ENCODE data around the gene CTRB1.
"Not testable (repeated sequence)": the region's sequence is repeated elsewhere in the genome, so short reads cannot be mapped to it uniquely, and the experiment has no call there.

Gene CTRB1

DNA sequence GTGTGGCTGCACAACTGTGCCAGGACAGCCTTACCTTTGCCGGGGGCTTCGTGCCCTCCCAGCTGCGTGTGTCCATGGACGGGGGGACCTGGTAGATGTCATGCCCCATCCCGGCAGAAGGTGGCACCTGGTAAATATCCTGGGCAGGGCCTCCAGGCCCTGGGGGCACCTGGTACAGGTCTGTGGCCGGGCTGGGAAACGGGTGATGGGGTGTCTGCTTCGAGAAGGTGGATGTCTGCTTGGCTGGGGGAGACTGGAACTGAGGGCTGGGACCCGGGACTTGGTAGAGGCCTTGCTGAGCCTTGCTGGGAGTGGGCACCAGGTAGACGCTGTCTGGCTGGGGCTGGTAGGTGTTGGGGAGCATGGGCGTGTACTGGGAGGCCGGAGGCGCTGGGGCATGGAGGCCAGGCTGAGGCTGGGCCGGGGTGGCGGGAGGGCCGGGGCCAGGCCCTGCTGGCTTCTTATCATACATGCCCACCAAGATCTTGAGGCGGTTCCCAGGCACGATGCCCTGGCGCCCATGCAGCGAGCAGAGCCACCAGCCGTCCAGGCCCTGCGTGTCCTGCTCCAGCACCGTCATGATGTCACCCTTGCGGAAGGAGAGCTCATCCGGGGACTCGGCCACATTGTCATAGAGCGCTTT lies 23.8 kb downstream of the CTRB1 start:
- DNase-seq = not testable (repeated sequence)

DNA sequence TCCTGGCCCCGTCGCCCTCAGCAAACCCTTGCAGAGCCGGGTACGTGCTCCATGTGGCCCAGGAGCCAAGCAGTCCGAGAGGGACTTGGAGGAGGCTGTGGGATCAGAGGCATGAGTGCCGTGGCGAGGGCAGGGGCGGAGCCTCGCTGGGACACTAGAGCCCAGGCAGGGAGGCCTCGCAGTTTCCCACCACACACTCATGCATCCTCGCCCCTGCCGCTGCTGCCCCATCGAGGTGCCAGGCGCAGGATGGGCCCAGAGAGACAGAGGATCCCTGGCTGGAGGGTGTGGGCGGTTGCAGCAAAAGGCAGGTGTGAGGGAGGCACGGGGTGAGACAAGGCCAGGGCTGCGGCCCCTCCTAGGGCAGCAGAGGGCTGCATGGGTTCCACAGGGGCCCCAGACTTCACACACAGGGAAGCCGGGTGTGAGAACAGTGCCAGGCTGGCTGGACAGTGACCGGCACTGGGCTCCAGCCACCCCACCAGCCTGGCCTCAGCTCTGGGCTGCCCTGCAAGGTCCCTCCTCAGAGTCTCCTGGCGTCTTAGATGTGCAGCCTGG lies 25.0 kb downstream of the CTRB1 start:
- DNase-seq = no peak

DNA sequence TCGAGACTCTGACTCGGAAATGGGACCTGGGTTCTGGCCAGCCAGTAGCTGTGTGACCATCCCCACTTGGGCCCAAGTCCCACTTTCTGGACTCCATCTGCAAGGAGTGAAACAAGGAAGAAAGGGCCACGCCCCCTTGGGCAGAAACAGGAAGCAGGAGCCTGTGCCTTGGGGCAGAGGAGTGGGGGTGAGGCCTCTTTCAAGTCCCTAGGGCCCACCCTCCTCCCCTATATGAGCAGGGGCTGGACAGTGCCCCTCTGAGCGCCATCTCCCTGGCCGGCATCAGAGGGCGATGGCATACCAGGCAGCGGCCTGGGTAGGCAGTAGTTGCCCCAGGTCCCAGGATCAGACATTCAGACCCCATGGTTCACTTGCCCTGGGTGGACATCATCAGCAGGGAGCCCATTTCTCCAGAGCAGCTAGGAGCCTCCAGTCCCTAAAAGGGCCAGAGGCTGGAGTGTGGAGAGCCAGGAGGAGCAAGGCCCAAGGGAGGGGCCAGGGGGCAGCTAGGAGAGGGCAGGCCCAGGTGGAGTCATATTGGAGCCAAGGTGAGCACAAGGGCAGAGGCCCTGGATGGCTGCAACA lies 25.5 kb downstream of the CTRB1 start:
- no peak for DNase-seq

DNA sequence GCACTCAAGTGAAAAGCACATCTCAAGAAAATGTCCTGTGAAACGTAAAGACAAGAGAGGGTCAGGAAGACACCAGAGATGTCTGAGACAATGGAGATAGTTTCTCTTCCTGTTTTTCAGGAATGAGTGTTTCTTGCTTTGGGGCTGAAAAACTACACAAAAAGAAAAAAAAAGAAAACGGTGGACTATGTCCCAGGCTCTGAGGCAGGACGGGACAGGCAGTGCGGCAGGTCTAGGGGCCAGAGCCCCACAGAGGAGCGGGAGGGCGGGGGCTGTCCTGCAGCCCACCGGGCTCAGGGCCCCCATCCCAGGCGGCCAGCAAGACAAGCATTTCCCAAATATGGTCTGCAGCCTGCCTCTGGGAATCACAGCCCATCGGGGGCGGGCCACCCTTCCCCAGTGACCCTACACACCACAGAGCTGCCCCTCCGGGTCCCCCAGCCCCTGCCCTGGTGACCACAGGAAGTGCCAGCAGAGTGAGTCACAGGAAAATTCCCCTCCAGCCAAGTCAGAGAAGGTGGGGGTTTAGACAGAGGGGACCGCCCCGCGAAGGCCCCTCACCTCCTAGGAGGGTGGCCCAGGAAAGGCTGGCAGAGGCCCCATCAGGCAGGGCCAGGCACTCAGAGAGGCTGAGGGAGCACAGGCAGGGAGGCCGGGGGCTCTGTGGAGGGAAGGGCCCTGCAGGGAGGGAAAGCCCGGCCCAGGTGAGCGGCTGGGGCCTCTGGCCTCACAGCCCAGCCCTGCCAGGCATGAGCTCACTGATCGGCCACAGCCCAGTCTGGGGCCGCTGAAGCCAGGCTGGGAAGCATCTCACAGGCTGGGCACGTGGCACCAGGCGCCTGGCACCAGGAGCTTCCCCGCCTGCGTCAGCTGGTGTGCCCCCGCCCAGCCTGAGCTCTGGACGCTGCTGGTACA lies 26.3 kb downstream of the CTRB1 start:
- no peak for DNase-seq

DNA sequence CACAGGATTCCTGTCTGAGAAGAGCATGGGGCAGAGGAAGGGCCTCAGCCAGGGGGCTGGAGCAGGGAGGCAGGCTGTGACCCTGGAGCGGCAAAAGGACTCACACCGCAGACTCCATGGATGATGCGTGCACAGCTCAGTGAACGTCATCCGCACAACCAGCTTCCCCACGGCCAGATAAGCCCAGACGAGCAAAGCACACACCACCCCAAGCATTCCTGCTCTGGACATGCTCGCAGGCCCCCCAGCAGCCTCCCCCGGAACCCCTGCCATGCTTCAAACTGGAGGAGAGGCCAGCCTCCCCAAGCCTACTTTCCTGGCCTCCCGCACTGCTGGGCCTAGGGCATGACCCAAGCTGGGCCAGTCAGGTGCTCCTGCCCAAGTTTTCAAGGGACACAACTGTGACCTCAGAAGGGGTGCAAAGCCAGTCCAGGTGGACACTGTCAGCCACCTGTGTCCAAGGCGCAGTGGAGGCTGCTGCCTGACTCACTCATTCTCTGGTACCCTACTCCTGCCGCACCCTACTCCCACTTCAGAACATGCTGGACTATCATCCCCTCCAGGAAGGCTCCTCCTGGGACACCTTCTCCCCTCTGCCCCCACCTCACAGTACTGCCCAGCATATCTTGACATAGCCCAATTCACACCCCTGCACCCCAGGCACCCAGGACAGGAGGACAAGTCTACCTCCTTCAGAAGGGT lies 27.9 kb downstream of the CTRB1 start:
- no peak for DNase-seq

DNA sequence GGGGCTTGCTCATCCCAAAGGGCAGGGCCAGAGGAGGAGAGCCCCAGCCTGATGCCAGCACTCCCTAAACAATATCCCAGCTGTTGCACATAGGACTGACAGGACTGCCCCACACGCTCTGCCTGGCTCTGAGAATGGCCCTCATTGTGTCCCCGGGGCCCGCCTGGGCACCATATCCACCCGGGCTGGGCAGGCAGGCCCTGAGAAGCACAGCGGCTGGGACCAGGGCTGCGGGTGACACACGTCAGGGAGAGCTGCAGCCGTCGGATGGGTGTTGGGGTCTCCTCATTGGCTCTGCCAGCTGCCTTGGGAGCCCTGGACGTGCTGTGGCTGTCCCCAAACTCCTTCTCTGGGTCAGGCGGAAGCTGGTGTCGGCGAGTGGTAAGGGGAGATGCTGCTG lies 28.5 kb downstream of the CTRB1 start:
- no peak for DNase-seq

DNA sequence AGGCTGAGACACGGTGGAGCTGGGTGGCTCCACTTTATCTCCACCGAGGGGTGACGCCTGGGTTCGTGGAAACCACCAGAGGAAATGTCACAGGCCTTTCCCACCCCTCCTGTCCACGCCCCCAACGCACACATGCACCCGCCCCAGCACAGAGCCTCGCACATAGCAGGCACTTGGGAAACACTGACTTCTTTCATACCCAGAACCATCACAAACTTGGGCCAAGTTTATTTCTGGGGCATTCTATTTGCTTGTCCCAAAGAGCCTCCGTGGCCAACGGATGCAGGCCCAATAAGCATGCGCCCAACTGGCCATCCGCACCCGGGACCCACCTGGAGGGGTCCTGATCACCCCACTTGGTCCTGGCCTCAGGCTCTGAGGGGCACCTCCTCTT lies 29.4 kb downstream of the CTRB1 start:
- DNase-seq = no peak

DNA sequence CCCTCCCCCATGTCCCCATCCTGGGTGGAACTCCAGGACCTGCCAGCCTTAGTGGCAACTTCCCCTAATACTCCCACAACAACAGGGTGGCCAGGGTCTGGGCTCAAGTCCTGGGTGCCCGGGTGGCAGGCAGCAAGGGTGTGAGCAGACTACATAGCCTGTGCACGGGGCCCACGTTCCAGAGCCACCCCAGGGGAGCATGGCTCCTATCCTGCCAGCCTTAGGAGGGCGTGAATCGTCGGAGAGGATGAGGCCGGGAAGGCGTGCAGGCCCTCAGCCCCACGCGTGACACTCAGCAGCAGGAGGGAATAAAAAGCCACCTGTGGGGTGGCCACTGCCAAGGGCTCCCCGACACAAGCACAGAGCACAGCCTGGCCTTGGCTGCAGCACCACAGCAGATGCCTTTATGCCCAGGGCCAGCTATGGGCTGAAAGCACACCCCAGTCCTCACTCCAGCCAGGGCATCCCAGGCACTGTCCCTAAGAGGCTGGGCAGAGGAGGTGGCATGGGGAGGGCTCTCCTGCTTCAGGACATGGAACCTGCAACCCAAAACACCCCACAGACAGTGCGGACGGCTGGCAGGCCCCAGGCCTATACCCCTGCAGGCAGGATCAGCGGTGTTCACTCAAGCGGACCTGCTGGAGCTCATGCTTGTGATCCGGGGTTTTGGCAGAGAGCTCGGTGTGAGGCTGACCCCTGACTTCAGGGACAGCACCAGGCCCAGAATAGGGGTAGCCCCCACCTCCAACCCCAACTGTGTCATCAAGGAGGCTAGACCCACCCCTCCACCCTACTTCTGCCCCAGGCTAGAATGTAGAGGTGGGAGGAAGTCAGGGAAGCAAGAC lies 30.0 kb downstream of the CTRB1 start:
- DNase-seq = no peak

DNA sequence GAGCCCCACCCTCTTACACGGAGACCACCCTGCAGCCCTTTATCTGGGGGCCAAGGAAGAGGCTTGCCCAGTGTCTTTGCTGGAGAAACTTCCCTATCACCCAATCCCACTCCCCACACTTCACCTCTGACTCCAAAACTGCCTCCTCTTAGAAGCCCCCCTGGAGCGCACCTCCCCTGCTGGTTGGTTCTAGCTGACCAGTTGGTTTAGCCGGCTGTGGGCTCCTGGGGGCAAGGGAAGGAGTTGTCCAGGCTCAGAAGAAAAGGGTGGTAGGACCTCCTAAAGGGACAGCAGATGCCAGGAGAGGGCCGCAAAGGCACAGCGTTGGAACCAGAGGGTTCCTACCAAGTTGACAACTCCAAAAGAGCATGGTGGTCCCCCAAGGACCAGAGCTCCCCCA lies 30.7 kb downstream of the CTRB1 start:
- no peak for DNase-seq

DNA sequence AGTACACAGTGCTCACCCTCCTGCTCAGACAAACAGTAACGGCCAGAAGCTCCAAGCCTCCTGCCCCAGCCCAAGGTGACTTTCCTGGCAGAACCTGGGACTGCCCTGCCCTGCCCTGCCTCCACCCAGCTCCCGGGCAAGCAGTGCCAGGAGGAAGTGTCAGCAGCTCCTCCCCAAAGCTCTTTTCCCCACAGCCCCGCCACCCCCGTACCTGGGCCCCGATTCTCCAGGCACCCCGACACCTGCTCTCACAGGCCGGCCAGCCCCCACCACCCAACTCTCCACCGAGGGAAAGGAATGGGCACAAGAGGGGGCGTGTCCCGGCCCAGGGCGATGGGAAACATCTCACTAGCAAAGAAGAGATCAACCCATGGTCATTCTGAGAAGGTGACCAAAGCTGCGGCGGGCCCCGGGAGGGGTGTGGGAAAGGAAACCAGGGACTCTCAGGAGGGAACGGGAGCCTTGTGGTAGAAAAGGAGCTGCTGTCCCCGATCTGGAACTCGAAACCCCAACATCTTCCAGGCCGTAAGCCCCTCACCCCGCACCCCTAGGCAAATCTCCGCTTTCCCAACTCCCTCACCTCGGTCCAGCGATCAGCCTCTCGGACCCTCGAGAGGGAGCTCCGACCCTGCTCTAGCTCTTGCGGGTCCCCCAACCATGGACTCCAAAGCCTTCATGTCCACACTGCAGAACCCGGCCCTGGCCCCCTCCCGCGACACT lies 31.5 kb downstream of the CTRB1 start:
- no peak for DNase-seq

DNA sequence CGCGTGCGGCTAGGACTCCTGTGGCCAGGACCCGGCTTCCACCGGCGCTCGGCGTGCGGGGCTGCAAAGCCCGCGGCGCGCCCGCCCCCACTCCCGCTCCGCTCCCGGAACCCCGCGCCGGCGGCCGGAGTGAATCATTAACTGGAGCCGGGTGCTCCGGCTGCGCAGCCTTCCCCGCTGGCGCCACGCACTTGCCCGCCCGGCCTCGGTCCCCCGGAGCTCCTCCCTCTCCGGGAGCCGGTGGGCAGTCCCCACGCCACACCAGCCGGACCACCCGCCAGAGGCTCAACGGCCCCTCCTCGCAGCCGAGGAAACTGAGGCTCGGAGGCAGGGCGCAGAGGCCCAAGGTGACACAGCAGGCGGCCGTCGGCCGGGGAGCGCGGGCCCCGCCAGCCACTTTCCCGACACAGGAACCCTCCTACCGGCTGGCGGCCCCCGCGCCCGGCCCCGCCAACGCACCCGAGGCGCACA lies 32.1 kb downstream of the CTRB1 start:
- DNase-seq = no peak

DNA sequence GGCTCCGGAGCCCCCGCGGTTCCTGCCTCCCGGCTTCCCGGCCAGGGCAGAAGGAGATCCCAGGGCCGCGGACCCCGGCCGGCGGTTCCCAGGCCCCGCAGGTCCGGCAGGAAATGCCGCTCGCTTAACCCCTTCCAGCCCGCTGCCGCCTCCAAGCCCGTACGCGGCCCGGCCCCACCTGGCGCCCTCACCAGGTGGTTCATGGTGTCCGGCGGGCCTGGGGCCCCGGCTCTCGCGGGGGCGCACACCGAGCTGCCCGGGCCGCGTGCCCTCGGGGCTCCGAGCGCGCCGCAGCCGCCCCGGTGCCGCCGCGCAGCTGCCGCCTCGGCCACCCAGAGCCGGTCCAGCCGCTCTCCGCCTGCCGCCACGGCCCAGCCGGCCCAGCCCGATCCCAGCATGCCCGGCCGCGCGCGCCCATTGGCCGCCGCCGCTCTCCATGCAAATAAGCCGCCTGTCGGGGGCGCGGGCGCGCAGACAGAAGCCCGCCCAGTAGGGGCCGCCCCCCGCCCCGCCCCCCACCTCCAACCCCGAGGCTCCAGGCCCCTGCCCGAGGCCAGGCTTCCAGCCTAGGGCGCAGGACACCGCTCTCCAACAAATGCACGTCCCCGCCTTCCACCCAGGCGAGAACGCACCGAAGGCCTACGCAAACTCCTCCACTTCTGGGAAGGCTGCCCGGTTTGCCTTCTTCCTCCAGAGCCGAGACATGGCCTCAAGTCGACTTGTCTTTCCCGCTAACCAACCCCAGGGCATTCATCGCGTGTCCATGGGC lies 32.7 kb downstream of the CTRB1 start, which contains the start of gene BCAR1:
TSS of gene BCAR1 (minus strand) at position 345 of the 769 bp plus-strand sequence. CDS start at position 203, 142 bp downstream.
- no peak for DNase-seq

DNA sequence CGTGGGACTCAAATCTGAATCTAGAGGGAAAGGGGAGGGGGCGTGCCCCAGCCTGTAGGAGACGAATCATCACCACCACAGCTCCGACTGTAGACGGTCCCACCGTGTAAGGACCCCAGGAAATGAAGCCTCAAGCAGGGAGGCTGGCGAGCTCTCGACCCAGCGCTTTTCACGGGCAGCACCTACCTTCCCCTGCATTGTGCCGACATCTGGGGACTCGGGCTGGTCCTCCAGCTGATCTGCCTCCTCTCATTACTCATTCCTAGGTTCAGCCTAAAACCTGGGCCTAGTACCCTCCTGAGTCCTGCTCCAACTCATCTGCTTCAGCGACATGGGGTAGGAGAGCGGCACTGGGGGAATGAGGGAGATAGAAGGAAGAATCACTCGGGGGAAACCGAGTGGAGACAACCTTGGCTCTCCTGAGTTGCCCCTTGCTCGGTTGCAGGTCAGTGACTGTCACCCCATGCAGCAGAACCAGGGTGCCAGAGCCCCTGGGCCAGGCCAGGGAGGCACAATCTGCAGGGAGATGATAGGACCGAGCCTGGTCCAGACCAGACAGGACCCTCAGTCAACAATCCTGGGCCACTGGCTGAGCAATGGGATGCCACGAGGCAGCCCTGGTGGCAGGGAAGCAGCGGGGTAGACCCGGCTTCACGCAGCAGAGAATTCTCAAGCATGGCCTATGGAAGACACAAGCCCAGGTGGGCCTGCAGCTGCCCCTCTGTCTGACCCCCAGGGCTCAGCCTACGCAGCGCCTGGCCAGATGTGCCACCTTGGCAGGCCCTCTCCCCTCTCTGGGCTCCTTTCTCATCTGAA lies 33.5 kb downstream of the CTRB1 start:
- no peak for DNase-seq

DNA sequence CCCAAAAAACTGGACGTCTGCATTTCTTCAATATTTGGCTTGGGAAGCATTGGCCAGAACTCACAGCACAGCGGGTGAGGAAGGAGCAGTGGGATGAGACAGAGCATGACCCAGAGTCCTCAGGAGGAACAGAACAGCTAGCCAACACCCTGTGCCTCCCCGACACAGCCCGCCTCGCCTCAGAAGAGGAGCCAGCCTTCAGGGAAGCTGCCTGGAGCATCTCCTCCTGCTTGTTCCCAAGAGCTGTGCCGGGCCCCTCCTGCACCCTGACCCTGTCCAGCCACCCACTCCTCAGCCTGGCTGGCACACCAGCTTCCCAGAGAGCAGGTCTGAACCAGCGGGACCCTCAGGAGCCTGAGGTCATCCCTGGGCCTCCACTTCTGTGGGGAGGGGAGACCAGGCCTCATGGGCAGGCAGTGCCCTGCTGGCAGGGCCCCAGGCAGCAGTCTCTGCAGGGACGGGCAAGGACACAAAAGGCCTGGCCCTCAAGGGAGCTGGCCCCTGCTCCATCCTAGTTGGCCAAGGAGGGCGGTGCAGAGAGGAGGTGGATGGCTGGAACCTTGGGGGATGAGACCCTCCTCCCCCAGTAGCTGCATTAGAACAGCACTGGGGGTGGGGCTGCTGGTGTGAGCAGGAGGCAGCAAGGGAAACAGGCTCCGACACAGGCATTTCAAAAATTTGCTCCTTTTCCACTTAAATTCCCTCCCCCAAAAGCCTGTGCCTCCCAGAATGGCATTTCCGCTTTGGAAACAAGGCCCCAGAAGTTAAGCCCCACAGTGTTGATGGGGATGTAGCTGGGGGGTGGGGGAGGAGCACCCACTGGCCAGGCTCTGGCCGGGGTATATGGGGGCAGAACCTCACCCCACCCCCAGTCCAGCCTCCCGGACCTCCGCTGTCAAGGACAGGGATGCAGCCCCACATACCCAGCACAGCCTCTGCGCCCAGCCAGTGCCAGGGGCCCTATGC lies 34.4 kb downstream of the CTRB1 start:
- DNase-seq = no peak

DNA sequence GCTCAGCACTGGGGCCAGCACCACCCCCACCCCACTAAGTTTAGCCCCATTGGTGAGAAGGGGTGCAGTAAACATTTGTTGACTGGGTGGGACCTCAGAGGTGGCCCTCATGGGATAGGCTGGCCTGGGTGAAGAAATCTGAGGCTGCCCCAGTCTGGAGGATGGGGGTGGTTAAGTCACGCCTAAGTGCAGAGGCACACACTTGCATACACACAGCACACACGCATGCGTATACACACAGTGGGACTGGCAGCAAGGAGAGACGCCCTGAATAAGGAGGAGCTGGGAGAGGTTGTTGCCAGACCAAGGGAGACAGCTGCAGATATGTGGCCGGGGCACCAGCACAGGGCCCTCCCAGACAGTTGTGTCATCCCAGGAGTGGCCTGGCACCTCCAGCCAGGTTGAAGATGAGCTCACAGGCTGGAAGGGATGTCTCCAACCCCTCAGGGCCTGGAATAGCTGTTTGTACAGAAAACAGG lies 35.6 kb downstream of the CTRB1 start:
- no peak for DNase-seq

DNA sequence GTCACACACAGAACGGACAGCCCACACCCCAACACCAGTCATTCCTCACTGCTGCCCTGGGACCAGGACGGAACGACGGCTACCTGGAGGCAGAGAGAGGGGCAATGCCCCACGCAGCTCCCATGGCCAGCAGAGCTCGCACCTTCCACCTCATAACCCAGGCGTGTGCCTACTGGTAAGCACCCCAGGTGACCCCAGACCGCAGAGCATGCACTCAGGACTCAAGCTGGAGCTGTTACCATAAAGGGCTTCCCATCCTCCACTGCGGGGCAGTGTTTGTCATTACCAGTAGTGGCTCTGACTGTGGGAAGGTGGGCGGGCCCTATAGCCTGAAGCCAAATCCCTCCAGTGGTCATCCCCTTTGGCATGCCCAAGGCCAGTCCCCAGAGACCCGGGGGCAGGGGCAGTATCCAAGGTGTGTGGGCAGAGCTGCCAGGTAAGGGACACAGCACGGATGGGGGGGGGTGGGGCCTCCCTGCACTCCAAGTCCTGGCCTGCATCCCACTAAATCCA lies 37.3 kb downstream of the CTRB1 start:
- no peak for DNase-seq

DNA sequence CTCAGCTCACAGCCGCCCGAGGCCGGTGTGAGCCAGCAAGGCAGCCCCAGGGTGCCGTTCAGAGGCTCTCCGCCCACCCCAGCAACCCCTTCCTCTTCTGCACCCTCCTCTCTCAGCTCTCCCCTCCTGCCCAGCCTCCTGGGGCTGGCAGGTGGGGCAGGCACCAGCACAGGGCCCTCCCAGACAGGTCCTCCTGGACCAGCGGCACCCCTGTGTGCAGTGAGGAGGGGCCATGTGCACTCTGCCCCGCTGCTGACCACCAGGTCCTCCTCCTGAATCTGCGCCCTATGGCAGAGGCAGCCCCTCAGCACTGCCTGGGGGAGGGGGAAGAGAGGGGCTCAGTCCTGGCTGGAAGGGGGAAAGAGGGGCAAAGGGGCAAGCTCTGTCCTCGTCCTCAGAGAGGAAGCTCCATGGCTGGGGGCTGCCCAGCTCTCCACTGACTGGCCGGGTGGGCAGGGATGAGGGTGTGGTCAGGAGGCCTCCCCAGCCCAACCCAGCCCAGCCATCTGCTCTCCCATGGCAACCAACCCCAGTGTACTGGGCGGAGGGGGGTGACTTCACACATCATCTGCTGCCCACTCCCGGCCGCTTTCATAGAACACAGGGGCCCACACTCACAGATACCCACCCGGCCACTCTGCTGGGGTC lies 38.0 kb downstream of the CTRB1 start:
- DNase-seq = no peak

Data from GF-D8 (cell line).